Fibroblast of lung (primary cell): ENCODE measurements around the gene BAG1. TPM values are rescaled to one million over a fixed set of nuclear protein-coding genes. Genes with fewer than 3 reads are reported as not detected.

Experiments used
- DNase-seq, 2 donors: peaks; one replicate each; pipeline versions ENCODE4 v3.0.0 to v3.0.0-alpha.2; 2010; ENCODE audit warnings: low read depth in 2 of 2
- H2AFZ ChIP-seq: 2 replicates; pipeline ENCODE4 v1.5.1; 2012; ENCODE audit warnings: low read length, control low read depth, inconsistent platforms
- H3K27ac ChIP-seq: 2 replicates; pipeline ENCODE4 v1.5.1; 2011; ENCODE audit warnings: low read length, control low read depth; ENCODE audit not compliant: insufficient read depth
- H3K27me3 ChIP-seq: 2 replicates; pipeline ENCODE4 v1.5.1; 2011; ENCODE audit warnings: mild to moderate bottlenecking, low read length; ENCODE audit not compliant: control insufficient read depth, insufficient read depth
- H3K36me3 ChIP-seq: 2 replicates; pipeline ENCODE4 v1.5.1; 2011; ENCODE audit warnings: low read length; ENCODE audit not compliant: control insufficient read depth, insufficient read depth
- H3K4me1 ChIP-seq: 2 replicates; pipeline ENCODE4 v1.5.1; 2011; ENCODE audit warnings: low read length; ENCODE audit not compliant: control insufficient read depth, insufficient read depth; ENCODE audit errors: extremely low read depth
- H3K4me2 ChIP-seq: 2 replicates; pipeline ENCODE4 v1.5.1; 2011; ENCODE audit warnings: low read length, control low read depth; ENCODE audit not compliant: insufficient read depth; ENCODE audit errors: extremely low read depth
- H3K4me3 ChIP-seq, 4 experiments: fragments of 200-600 bp in 1 of 4; sonication (generic) in 1 of 4; replicated peaks in 1 of 4; 2 replicates each; pipeline ENCODE4 v1.5.1; 2011 to 2016; ENCODE audit warnings: low read length in 4 of 4, low read depth in 3 of 4, mild to moderate bottlenecking in 3 of 4, control low read depth in 2 of 4, inconsistent platforms in 1 of 4, mixed read lengths in 1 of 4; ENCODE audit not compliant: insufficient read depth in 1 of 4; ENCODE audit errors: control extremely low read depth in 1 of 4
- H3K79me2 ChIP-seq: 2 replicates; pipeline ENCODE4 v1.5.1; 2012; ENCODE audit warnings: mild to moderate bottlenecking, low read length, inconsistent platforms; ENCODE audit not compliant: control insufficient read depth, insufficient read depth
- H3K9ac ChIP-seq: 2 replicates; pipeline ENCODE4 v1.5.1; 2011; ENCODE audit warnings: mild to moderate bottlenecking, low read length, control low read depth; ENCODE audit not compliant: insufficient read depth
- H3K9me3 ChIP-seq: 2 replicates; pipeline ENCODE4 v1.5.1; 2012; ENCODE audit warnings: low read depth, low read length; ENCODE audit not compliant: control insufficient read depth, insufficient read depth
- H4K20me1 ChIP-seq: 2 replicates; pipeline ENCODE4 v1.5.1; 2011; ENCODE audit warnings: low read length; ENCODE audit not compliant: control insufficient read depth, insufficient read depth; ENCODE audit errors: extremely low read depth
- EZH2 ChIP-seq: IDR thresholded peaks from 2 replicates; pipeline ENCODE4 v1.5.1; 2012; ENCODE audit warnings: low read length, control low read depth, mild to moderate bottlenecking; ENCODE audit errors: missing control alignments
- polyA plus RNA-seq, 2 donors: library from polyadenylated mRNA; depleted of rRNA in 1 of 2; stranded (reverse) in 1 of 2; unstranded in 1 of 2; fragments of >200 nt; gene quantifications; 2 replicates each; pipeline ENCODE4 v1.2.1, GENCODE V29; 2011 to 2012; ENCODE audit warnings: missing spikeins in 1 of 2
- total RNA-seq: library from RNA; depleted of rRNA; stranded (reverse); fragments of >200 nt; gene quantifications from 2 replicates; pipeline ENCODE4 v1.2.1, GENCODE V29; 2014
- TF ChIP-seq, protein P1 (sequence below), 2 donors: IDR thresholded peaks in 1 of 2; conservative IDR thresholded peaks in 1 of 2; 1 replicate in 1 of 2; 2 replicates in 1 of 2; pipeline ENCODE4 v1.5.1; 2011 to 2012; ENCODE audit warnings: low read length in 2 of 2, control low read depth in 1 of 2, inconsistent platforms in 1 of 2, low read depth in 1 of 2, mild to moderate bottlenecking in 1 of 2

BAG1 gene
- total and polyA plus RNA-seq, 2 donors (not counting 1 experiment from before 2014, with no cell fraction given), result 19.2 to 30.4 TPM

DNA sequence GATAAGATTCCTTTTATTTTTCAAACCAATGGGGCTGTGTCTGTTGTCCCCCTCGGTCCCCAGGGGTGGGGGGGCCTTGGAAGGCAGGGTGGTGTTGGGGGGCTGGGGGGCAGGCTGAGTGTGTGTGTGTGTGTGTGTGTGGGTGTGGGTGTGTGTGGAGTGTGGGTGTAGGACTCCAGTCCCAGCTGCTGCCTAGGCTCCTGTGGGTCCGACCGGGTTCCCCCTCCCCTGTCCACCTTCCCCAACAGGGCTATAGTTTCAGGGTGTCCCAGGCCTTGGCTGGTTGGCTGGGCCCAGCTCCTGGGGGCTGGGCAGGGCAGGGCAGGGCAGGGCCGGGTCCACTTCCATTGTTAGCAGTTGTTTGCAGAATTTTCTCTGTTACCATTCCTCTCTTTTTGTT is 23.7 kb upstream of the BAG1 start:
- no peak overlapping the region for H3K4me2 ChIP-seq
- no peak for DNase-seq
- peaks cover 3% of the 10 kb centered on the region for H3K4me1 ChIP-seq

DNA sequence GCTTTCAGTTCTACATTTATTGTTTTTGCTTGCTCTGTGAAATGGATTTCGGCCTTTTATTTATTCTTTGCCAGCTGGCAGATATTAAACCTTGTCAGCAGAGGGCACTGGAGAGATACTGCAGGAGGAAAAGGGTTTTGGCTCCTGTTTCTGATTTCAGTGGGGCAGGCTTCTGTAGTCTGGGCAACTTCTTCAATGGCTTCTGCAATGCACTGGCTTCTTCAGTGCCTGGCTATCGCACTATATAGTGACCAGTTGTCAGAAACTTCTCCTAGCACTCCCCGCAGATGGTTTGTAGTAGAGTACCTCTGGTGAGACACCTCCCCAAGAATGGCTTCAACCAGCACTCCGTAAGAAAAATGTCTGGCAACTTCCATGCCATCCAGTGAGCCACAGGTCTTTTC is 22.6 kb upstream of the BAG1 start:
- H3K4me3 ChIP-seq, result no peak overlapping the region
- H3K27me3 ChIP-seq, result no peaks in the 10 kb centered on the region
- no peak overlapping the region for H3K27ac ChIP-seq
- H3K4me2 ChIP-seq, result no peak overlapping the region
- H3K9ac ChIP-seq, result no peak overlapping the region
- TF ChIP-seq, protein P1, sequence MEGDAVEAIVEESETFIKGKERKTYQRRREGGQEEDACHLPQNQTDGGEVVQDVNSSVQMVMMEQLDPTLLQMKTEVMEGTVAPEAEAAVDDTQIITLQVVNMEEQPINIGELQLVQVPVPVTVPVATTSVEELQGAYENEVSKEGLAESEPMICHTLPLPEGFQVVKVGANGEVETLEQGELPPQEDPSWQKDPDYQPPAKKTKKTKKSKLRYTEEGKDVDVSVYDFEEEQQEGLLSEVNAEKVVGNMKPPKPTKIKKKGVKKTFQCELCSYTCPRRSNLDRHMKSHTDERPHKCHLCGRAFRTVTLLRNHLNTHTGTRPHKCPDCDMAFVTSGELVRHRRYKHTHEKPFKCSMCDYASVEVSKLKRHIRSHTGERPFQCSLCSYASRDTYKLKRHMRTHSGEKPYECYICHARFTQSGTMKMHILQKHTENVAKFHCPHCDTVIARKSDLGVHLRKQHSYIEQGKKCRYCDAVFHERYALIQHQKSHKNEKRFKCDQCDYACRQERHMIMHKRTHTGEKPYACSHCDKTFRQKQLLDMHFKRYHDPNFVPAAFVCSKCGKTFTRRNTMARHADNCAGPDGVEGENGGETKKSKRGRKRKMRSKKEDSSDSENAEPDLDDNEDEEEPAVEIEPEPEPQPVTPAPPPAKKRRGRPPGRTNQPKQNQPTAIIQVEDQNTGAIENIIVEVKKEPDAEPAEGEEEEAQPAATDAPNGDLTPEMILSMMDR (conservative IDR thresholded peaks at IDR 0.05 in 1 of 2, IDR thresholded peaks at IDR 0.05 in 1 of 2; ENCODE audit: low read depth in 1 of 2, low read length in 2 of 2), result peak; percentile 76 to 88
- no peak for TF ChIP-seq EZH2
- DNase-seq, result peak; percentile 59 to 81
- peaks cover 12% of the 10 kb centered on the region for H3K79me2 ChIP-seq
- H3K36me3 ChIP-seq, result no peaks in the 10 kb centered on the region
- no peak overlapping the region for H2AFZ ChIP-seq
- no peaks in the 10 kb centered on the region for H4K20me1 ChIP-seq
- H3K9me3 ChIP-seq, result no peaks in the 10 kb centered on the region
- peaks cover 3% of the 10 kb centered on the region for H3K4me1 ChIP-seq

More for the DNA sequence above, 23.7 kb upstream of the BAG1 start:
- Histone ChIP-seq H3K27me3 (no peaks in the 10 kb centered on the region), H3K9me3 (no peaks in the 10 kb centered on the region), H3K4me3 (no peak overlapping the region), H2AFZ (no peak overlapping the region), H3K27ac (no peak overlapping the region), H3K79me2 (peaks cover 24% of the 10 kb centered on the region), H3K9ac (no peak overlapping the region), H3K36me3 (no peaks in the 10 kb centered on the region), H4K20me1 (no peaks in the 10 kb centered on the region)
- no peak for TF ChIP-seq EZH2
- TF ChIP-seq, protein P1 (conservative IDR thresholded peaks at IDR 0.05 in 1 of 2, IDR thresholded peaks at IDR 0.05 in 1 of 2; ENCODE audit: low read depth in 1 of 2, low read length in 2 of 2), result no peak

DNA sequence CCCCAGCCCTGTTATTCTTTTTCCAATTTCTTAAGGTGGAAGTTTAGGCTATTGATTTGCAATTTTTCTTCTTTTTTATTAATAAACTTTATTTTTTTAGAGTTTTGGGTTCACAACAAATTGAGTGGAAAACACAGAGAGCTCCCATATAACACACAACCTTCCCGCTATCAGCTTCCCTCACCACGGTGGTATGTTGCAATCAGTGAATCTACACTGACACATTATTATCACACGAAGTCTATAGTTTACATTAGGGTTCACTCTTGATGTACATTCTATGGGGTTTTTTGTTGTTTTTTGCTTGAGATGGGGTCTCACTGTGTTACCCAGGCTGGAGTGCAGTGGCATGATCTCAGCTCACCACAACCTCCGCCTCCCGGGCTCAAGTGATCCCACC is 21.0 kb upstream of the BAG1 start:
- H3K36me3 ChIP-seq, result peaks cover 1% of the 10 kb centered on the region
- H4K20me1 ChIP-seq, result no peaks in the 10 kb centered on the region
- no peak for DNase-seq
- H3K9ac ChIP-seq, result no peak overlapping the region
- H3K27ac ChIP-seq, result no peak overlapping the region
- no peaks in the 10 kb centered on the region for H3K27me3 ChIP-seq
- no peak overlapping the region for H2AFZ ChIP-seq
- peaks cover under 1% of the 10 kb centered on the region for H3K79me2 ChIP-seq
- no peaks in the 10 kb centered on the region for H3K9me3 ChIP-seq
- H3K4me1 ChIP-seq, result peaks cover 3% of the 10 kb centered on the region
- H3K4me3 ChIP-seq, result no peak overlapping the region
- H3K4me2 ChIP-seq, result no peak overlapping the region
- TF ChIP-seq EZH2, result no peak
- TF ChIP-seq, protein P1 (conservative IDR thresholded peaks at IDR 0.05 in 1 of 2, IDR thresholded peaks at IDR 0.05 in 1 of 2; ENCODE audit: low read depth in 1 of 2, low read length in 2 of 2), result no peak
